Adrenal gland (tissue), 12 donors: ENCODE results near the gene RASSF5. TPM values are rescaled to one million over a fixed set of nuclear protein-coding genes. Genes with fewer than 3 reads are reported as not detected.
A peak's percentile ranks its signal among the peaks of the same experiment; 100 is the strongest.

Experiments
- DNase-seq, 7 donors: peaks; one replicate each; pipeline ENCODE4 v3.0.0-alpha.2; 2019 to 2020
- H3K27ac ChIP-seq, 5 donors: fragments of 200-600 bp; sonication (generic) in 4 of 5; 1 replicate in 3 of 5; 2 replicates in 2 of 5; pipeline versions ENCODE4 v1.5.1 to v1.8.0; 2016 to 2020; ENCODE audit warnings: mild to moderate bottlenecking in 1 of 5
- H3K27me3 ChIP-seq: fragments of 200-600 bp; 2 replicates; pipeline ENCODE4 v1.8.0; 2021
- H3K36me3 ChIP-seq, 2 donors: fragments of 200-600 bp; replicated peaks in 1 of 2; 1 replicate in 1 of 2; 2 replicates in 1 of 2; pipeline versions ENCODE4 v1.5.1 to v1.8.0; 2018 to 2022
- H3K4me1 ChIP-seq, 2 donors: fragments of 200-600 bp; replicated peaks in 1 of 2; 1 replicate in 1 of 2; 2 replicates in 1 of 2; pipeline versions ENCODE4 v1.5.1 to v1.8.0; 2018 to 2021
- H3K4me3 ChIP-seq, 4 donors: fragments of 200-600 bp; sonication (generic) in 3 of 4; one replicate each; pipeline ENCODE4 v1.5.1; 2016 to 2018
- H3K9me3 ChIP-seq, 3 donors: fragments of 200-600 bp; sonication (generic) in 1 of 3; replicated peaks in 1 of 3; 1 replicate in 2 of 3; 2 replicates in 1 of 3; pipeline versions ENCODE4 v1.5.1 to v1.8.0; 2016 to 2021
- POLR2A ChIP-seq, 2 donors: fragments of 450-650 bp; IDR thresholded peaks; one replicate each; pipeline ENCODE4 v1.6.1; 2017; ENCODE audit warnings: antibody characterized with exemption in 2 of 2, mild to moderate bottlenecking in 2 of 2, moderate library complexity in 1 of 2
- WGBS, 4 donors: extraction: QIAGEN DNeasy Blood & Tissue Kit in 2 of 4; methylation state at CpG; one replicate each; pipeline versions ENCODE4 v1.1.5 to v1.1.7; 2013 to 2017; 5-methylcytosine and 5-hydroxymethylcytosine counted together
- intact Hi-C, 2 donors: fragments of 100-400 bp; cut with DNase I; formaldehyde crosslinking; loops; one replicate each; pipeline versions ENCODE4 v1.14.1 to v1.15.0; 2022 to 2023
- polyA plus RNA-seq, 3 donors: library from polyadenylated mRNA; stranded (reverse); fragments of 200-250 nt in 2 of 3; fragments of 350-450 nt in 1 of 3; fragmentation: Illumina TruSeq in 1 of 3; extraction: RNeasy Lipid Tissue Mini Kit (QIAGEN cat#74804) in 1 of 3; gene quantifications; one replicate each; pipeline ENCODE4 v1.2.3, GENCODE V29; 2013 to 2014
- total RNA-seq, 9 donors: library from RNA; depleted of rRNA in 4 of 9; stranded (reverse); fragments of >200 nt in 4 of 9; fragments of 120-200 nt in 1 of 9; fragmentation: NEBNext Ultra II Directional in 1 of 9; extraction: Animal tissue kit (Norgen Biotek cat#: 25700) in 1 of 9; gene quantifications; one replicate each; pipeline versions ENCODE4 v1.1.0 to v1.2.4, GENCODE V29; 2013 to 2023
- TF ChIP-seq, protein P1 (sequence below), 6 experiments: fragments of 450-650 bp in 4 of 6; fragments of 200-600 bp in 2 of 6; sonication (generic) in 1 of 6; IDR thresholded peaks; 1 replicate in 5 of 6; 2 replicates in 1 of 6; pipeline versions ENCODE4 v1.5.1 to v1.8.0; 2016 to 2021; ENCODE audit warnings: antibody characterized with exemption in 6 of 6, mild to moderate bottlenecking in 2 of 6, moderate library complexity in 1 of 6
- donor health status: healthy with polysubstance abuse.
- donor health status: Bipolar disorder and iron deficiency.
- donor health status: DM: yes; HTN: yes; CAD: no.
- donor health status: DM: no; HTN: no; CAD: no.
- donor health status: DM: no; HTN: no; CAD: no.
- donor health status: DM: yes; HTN: yes; CAD: no.

The RASSF5 gene
- total and polyA plus RNA-seq, 12 donors = 7.1 to 57.9 (median 27.0) TPM

DNA sequence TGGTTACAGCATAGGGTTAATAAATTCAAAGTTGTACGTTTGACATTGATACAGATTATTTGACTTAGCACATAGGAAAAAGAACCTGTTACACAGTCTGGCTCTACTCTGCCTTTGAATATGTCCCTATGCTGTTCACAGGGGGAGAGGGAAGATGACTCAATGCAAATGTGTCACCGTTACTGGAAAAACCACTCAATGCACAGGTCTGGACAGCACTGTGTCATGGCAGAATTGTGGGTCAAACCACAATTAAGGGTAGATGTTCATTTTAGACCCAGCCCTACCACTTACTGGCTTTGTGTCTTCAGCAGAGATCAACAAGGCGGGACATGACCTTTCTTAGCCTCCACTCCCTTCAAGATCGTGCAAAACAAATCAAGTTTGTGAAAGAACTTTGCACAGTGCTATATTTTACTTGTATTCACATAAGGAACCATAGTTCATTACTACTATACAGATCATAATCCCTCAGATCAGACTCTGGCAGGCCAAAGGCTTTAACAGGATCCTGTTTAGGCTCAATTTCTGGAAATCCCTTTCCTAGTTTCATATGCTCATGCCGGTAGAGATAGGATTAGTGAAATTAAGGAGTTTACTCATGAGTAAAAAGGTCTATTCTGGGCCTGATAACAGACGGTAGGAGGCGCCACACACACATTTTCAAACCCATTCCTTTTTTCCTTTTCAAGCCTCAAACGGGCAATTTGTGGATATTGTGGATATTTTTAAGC lies 82.9 kb downstream of the RASSF5 start:
- H3K9me3 ChIP-seq = no peaks in the 10 kb centered on the region
- TF ChIP-seq POLR2A (IDR thresholded peaks at IDR 0.05) = no peak
- TF ChIP-seq, protein P1, sequence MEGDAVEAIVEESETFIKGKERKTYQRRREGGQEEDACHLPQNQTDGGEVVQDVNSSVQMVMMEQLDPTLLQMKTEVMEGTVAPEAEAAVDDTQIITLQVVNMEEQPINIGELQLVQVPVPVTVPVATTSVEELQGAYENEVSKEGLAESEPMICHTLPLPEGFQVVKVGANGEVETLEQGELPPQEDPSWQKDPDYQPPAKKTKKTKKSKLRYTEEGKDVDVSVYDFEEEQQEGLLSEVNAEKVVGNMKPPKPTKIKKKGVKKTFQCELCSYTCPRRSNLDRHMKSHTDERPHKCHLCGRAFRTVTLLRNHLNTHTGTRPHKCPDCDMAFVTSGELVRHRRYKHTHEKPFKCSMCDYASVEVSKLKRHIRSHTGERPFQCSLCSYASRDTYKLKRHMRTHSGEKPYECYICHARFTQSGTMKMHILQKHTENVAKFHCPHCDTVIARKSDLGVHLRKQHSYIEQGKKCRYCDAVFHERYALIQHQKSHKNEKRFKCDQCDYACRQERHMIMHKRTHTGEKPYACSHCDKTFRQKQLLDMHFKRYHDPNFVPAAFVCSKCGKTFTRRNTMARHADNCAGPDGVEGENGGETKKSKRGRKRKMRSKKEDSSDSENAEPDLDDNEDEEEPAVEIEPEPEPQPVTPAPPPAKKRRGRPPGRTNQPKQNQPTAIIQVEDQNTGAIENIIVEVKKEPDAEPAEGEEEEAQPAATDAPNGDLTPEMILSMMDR (IDR thresholded peaks at IDR 0.05) = peak in 1 of 6 experiments; percentile 17
- peaks cover 0 to 63% of the 10 kb centered on the region in 2 donors for H3K36me3 ChIP-seq
- peaks cover 36 to 50% of the 10 kb centered on the region in 2 donors for H3K4me1 ChIP-seq
- peak overlapping the region; percentile 26 to 79 (median 59) for H3K27ac ChIP-seq
- DNase-seq = peak in 3 of 7 donors; percentile 31 to 45 (median 40)
- H3K27me3 ChIP-seq = no peaks in the 10 kb centered on the region
- H3K4me3 ChIP-seq = no peak overlapping the region
- WGBS, 4 donors = 57 to 64% (median 59%) methylated on average over 8 of the region's 8 CpGs
- intact Hi-C loops = no loop called here

DNA sequence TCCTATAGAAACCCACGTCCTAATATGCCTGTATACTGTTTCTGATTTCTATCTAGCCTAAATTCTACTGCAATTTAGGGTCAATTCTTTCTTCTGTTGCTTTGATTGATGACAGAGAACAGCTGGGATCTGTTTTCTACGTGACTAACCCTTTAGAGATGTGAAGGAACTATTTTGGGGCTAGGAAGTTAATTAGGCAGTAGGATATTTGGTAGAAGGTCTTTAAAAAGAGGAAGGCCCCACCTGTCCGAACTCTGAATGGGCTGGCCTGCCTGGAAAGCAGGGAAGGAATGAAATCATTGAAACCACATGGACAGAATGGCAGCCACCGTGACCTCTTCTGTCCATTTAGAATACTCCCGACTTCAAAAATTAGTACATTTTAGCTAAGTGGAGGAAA lies 83.9 kb downstream of the RASSF5 start:
- intact Hi-C loops = no loop called here
- DNase-seq = no peak

DNA sequence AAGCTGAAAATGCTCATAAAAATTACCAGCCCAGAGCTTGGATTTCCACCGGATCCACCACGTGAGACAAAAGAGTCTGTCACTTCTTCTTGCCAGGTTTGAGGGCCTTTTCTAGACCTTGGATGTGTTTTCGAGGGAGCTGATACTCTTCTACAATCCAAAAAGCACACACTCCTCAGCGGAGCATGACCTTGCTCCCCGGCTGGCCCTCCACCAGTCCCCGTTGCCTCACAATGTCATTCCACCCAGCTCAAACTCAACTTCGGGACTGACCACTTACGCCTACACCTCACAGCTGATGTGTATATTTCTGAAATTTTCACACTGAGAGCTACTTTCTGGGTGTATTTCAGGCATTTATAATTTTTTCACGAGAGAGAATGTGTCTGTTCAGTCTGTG lies 84.4 kb downstream of the RASSF5 start:
- Histone ChIP-seq H3K36me3 (peaks cover 0 to 56% of the 10 kb centered on the region in 2 donors), H3K27ac (peak overlapping the region in 3 of 5 donors; percentile 47 to 78 (median 59))

More for the DNA sequence above, 83.9 kb downstream of the RASSF5 start:
- H3K27me3 ChIP-seq = no peaks in the 10 kb centered on the region
- peak overlapping the region in 3 of 5 donors; percentile 59 to 79 (median 78) for H3K27ac ChIP-seq
- peaks cover 0 to 58% of the 10 kb centered on the region in 2 donors for H3K36me3 ChIP-seq
- H3K4me3 ChIP-seq = no peak overlapping the region
- H3K9me3 ChIP-seq = no peaks in the 10 kb centered on the region
- H3K4me1 ChIP-seq = peaks cover 36 to 50% of the 10 kb centered on the region in 2 donors
- 69 to 75% (median 72%) methylated on average over 5 of the region's 5 CpGs for WGBS, 4 donors
- TF ChIP-seq, protein P1 (IDR thresholded peaks at IDR 0.05) = no peak
- no peak for TF ChIP-seq POLR2A (IDR thresholded peaks at IDR 0.05)

DNA sequence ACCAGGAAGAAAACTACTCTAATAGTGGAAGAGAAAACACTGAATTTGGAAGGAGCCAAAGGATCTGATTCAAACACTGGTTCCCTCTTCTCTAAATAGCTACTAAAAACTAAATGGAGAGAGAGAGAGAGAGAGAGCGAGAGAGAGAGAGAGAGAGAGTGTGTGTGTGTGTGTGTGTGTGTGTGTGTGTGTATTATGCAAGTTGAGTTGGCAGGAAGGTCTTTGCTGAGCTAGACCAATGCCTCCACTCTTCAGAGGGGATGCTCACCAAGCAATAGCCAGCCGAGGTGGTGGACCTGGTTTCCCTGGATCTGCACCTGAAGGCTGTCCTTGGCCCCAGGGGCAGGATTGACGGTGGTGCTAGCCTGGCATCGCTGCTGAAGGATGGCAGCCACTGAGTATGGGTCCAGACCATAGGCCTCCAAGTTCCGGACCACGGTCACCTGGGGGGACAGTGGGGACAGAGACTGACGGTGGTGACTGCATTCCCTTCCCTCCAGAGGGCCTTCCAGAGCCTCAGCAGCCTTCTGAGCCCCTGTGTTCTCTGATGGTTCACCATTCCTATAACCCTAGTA lies 86.1 kb downstream of the RASSF5 start:
- no peak for TF ChIP-seq POLR2A (IDR thresholded peaks at IDR 0.05)
- TF ChIP-seq, protein P1 (IDR thresholded peaks at IDR 0.05) = no peak
- Histone ChIP-seq H3K9me3 (no peaks in the 10 kb centered on the region), H3K4me3 (no peak overlapping the region), H3K27ac (no peak overlapping the region), H3K4me1 (peaks cover 34 to 39% of the 10 kb centered on the region in 2 donors), H3K27me3 (no peaks in the 10 kb centered on the region), H3K36me3 (peaks cover 0 to 53% of the 10 kb centered on the region in 2 donors)
- 89 to 95% (median 92%) methylated on average over 7 of the region's 7 CpGs for WGBS, 4 donors
- DNase-seq = no peak
- intact Hi-C loops = no loop called here

More for the DNA sequence above, 84.4 kb downstream of the RASSF5 start:
- Histone ChIP-seq H3K4me1 (peaks cover 36 to 50% of the 10 kb centered on the region in 2 donors), H3K27me3 (no peaks in the 10 kb centered on the region), H3K4me3 (no peak overlapping the region), H3K9me3 (no peaks in the 10 kb centered on the region)
- no peak for TF ChIP-seq POLR2A (IDR thresholded peaks at IDR 0.05)
- TF ChIP-seq, protein P1 (IDR thresholded peaks at IDR 0.05) = no peak
- WGBS, 4 donors = 44 to 61% (median 52%) methylated on average over 9 of the region's 9 CpGs
- DNase-seq = peak in 3 of 7 donors; percentile 42 to 65 (median 64)
- intact Hi-C loops = no loop called here
